Calu3 (cell line): ENCODE measurements around the gene BCAS3. TPM values are rescaled to one million over a fixed set of nuclear protein-coding genes. Genes with fewer than 3 reads are reported as not detected.
A peak's percentile ranks its signal among the peaks of the same experiment; 100 is the strongest.
"Not testable (repeated sequence)": the region's sequence is repeated elsewhere in the genome, so short reads cannot be mapped to it uniquely, and the experiment has no call there.

Experiments used
- BruUV-seq: library from RNA; stranded (reverse); fragments of 400-500 nt; replicated peaks from 2 replicates; lab custom pipeline; 2021; lab: Mats Ljungman, UMichigan
- CTCF ChIA-PET: fragments of 300-600 bp; sonication (Branson Sonifier 250); formaldehyde crosslinking; loops from one replicate; lab custom pipeline; 2022; ENCODE audit warnings: antibody characterized with exemption; lab: Charles Lee
- DNase-seq: peaks from one replicate; pipeline ENCODE4 v3.0.0; 2022
- H3K27ac Mint-ChIP-seq: one replicate; pipeline ENCODE4 v1.8.0; 2022; ENCODE audit warnings: mixed read lengths; ENCODE audit not compliant: unreplicated experiment
- H3K27me3 Mint-ChIP-seq: one replicate; pipeline ENCODE4 v1.8.0; 2022; ENCODE audit warnings: mixed read lengths; ENCODE audit not compliant: unreplicated experiment
- H3K36me3 Mint-ChIP-seq: one replicate; pipeline ENCODE4 v1.8.0; 2022; ENCODE audit warnings: mild to moderate bottlenecking, moderate library complexity, mixed read lengths; ENCODE audit not compliant: insufficient read depth, unreplicated experiment
- H3K4me1 Mint-ChIP-seq: one replicate; pipeline ENCODE4 v1.8.0; 2022; ENCODE audit warnings: mild to moderate bottlenecking, low read depth, mixed read lengths; ENCODE audit not compliant: unreplicated experiment
- H3K4me3 Mint-ChIP-seq: one replicate; pipeline ENCODE4 v1.8.0; 2022; ENCODE audit warnings: mild to moderate bottlenecking, low read depth, moderate library complexity, mixed read lengths; ENCODE audit not compliant: unreplicated experiment
- H3K9me3 Mint-ChIP-seq: one replicate; pipeline ENCODE4 v1.8.0; 2022; ENCODE audit warnings: low read depth, mixed read lengths; ENCODE audit not compliant: unreplicated experiment
- intact Hi-C: fragments of 100-400 bp; cut with micrococcal nuclease; formaldehyde crosslinking; loops from one replicate; pipeline ENCODE4 v1.10.0; 2022; ENCODE audit not compliant: unreplicated experiment
- total RNA-seq: library from RNA; stranded (reverse); gene quantifications from 2 replicates; pipeline ENCODE4 v1.2.3, GENCODE V29; 2022
- TF ChIP-seq, protein P1 (sequence below): fragments of 200-600 bp; IDR thresholded peaks from one replicate; pipeline ENCODE4 v1.8.0; 2022; ENCODE audit warnings: antibody characterized with exemption; ENCODE audit not compliant: unreplicated experiment

BCAS3 gene
- total RNA-seq, 1 experiment from 2014 or later = 10.9 TPM

- peaks cover 3% of the 10 kb centered on the region for H3K9me3 Mint-ChIP-seq
- no peaks in the 10 kb centered on the region for H3K4me1 Mint-ChIP-seq
- no TSS peak for BruUV-seq
- TF ChIP-seq, protein P1, sequence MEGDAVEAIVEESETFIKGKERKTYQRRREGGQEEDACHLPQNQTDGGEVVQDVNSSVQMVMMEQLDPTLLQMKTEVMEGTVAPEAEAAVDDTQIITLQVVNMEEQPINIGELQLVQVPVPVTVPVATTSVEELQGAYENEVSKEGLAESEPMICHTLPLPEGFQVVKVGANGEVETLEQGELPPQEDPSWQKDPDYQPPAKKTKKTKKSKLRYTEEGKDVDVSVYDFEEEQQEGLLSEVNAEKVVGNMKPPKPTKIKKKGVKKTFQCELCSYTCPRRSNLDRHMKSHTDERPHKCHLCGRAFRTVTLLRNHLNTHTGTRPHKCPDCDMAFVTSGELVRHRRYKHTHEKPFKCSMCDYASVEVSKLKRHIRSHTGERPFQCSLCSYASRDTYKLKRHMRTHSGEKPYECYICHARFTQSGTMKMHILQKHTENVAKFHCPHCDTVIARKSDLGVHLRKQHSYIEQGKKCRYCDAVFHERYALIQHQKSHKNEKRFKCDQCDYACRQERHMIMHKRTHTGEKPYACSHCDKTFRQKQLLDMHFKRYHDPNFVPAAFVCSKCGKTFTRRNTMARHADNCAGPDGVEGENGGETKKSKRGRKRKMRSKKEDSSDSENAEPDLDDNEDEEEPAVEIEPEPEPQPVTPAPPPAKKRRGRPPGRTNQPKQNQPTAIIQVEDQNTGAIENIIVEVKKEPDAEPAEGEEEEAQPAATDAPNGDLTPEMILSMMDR = no peak
- no peak for DNase-seq
- H3K27ac Mint-ChIP-seq = no peak overlapping the region
- no peak overlapping the region for H3K4me3 Mint-ChIP-seq
- no peaks in the 10 kb centered on the region for H3K36me3 Mint-ChIP-seq
- no peaks in the 10 kb centered on the region for H3K27me3 Mint-ChIP-seq
- CTCF ChIA-PET = no interaction called here
- intact Hi-C loops = loop anchor here (5.0 kb wide), 1 partner anchor 438 kb away; no protein-coding TSS in a partner anchor
These were observed 291.9 kb downstream of the BCAS3 start for GRCh38 chr17:60969500-60970037.

DNA sequence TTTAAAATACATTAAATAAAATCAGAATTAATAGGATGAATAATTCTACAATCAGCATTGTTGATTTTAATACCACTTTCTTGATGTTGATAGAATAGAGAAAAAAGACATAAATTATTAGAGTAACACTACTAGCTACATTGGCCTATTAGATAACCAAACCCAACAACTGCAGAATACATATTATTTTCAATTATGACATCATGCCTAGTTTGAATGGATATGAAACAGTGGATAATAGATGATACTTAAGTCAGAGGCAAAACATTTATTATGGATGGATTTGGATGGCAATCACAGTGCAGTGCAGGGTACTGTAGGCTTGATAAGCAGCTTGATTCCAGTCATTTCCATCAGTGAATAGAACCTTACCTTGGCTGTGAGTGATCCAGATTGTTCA is 293.1 kb downstream of the BCAS3 start:
- no peak for DNase-seq
- TF ChIP-seq, protein P1 = no peak
- Mint-ChIP-seq H3K4me1 (no peaks in the 10 kb centered on the region), H3K27ac (no peak overlapping the region), H3K27me3 (no peaks in the 10 kb centered on the region), H3K36me3 (no peaks in the 10 kb centered on the region), H3K9me3 (no peaks in the 10 kb centered on the region), H3K4me3 (no peak overlapping the region)
- CTCF ChIA-PET = no interaction called here
- intact Hi-C loops = loop anchor here (5.0 kb wide), 1 partner anchor 437 kb away; no protein-coding TSS in a partner anchor
- BruUV-seq = no TSS peak

GRCh38 chr17:60971515-60972369 is 294.1 kb downstream of the BCAS3 start:
- BruUV-seq = no TSS peak
- Mint-ChIP-seq H3K36me3 (no peaks in the 10 kb centered on the region), H3K27ac (no peak overlapping the region), H3K27me3 (no peaks in the 10 kb centered on the region), H3K4me3 (no peak overlapping the region), H3K9me3 (no peaks in the 10 kb centered on the region), H3K4me1 (no peaks in the 10 kb centered on the region)
- TF ChIP-seq, protein P1 = peak; percentile 36
- peak; percentile 45 for DNase-seq
- CTCF ChIA-PET = interaction anchor here (0.6 to 1.5 kb wide), 4 partner anchors 9 to 438 kb away, joined by 3 to 13 read pairs (median 4); no protein-coding TSS in a partner anchor
- intact Hi-C loops = loop anchor here (5.0 kb wide), 1 partner anchor 436 kb away; no protein-coding TSS in a partner anchor

DNA sequence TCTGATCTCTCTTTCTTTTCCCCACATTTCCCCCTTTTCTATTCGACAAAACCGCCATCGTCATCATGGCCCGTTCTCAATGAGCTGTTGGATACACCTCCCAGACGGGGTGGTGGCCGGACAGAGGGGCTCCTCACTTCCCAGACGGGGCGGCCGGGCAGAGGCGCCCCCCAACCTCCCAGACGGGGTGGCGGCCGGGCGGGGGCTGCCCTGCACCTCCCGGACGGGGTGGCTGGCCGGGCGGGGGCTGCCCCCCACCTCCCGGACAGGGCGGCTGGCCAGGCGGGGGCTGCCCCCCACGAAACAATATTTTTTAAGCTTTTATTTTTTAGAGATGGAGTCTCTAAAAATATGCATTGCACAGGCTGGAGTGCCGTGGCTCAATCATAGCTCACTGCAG is 299.2 kb downstream of the BCAS3 start:
- BruUV-seq, H3K27ac Mint-ChIP-seq, intact Hi-C loops, CTCF ChIA-PET, H3K4me3 Mint-ChIP-seq, DNase-seq, H3K4me1 Mint-ChIP-seq, H3K27me3 Mint-ChIP-seq, H3K9me3 Mint-ChIP-seq, H3K36me3 Mint-ChIP-seq: not testable (repeated sequence)
